H9 (cell line): ENCODE data around the gene ST13. TPM values are rescaled to one million over a fixed set of nuclear protein-coding genes. Genes with fewer than 3 reads are reported as not detected.
A peak's percentile ranks its signal among the peaks of the same experiment; 100 is the strongest.

ENCODE experiments used
- DNase-seq: peaks from one replicate; pipeline ENCODE4 v3.0.0-alpha.2; 2017
- H2AFZ ChIP-seq: one replicate; pipeline ENCODE4 v1.6.1; 2013; ENCODE audit warnings: mild to moderate bottlenecking, low read length, control low read depth, moderate library complexity
- H2AK5ac ChIP-seq: 2 replicates; pipeline ENCODE4 v1.6.1; 2013; ENCODE audit warnings: low read length, control low read depth, mixed read lengths; ENCODE audit not compliant: insufficient read length
- H2BK120ac ChIP-seq: one replicate; pipeline ENCODE4 v1.6.1; 2013; ENCODE audit warnings: low read depth, mild to moderate bottlenecking, low read length, control low read depth, inconsistent platforms; ENCODE audit not compliant: poor library complexity, severe bottlenecking
- H2BK12ac ChIP-seq: 2 replicates; pipeline ENCODE4 v1.6.1; 2013; ENCODE audit warnings: low read length, control low read depth, mixed read lengths, low read depth; ENCODE audit not compliant: insufficient read length
- H2BK15ac ChIP-seq: 2 replicates; pipeline ENCODE4 v1.6.1; 2013; ENCODE audit warnings: low read depth, low read length, control low read depth
- H2BK20ac ChIP-seq: one replicate; pipeline ENCODE4 v1.6.1; 2013; ENCODE audit warnings: low read depth, mild to moderate bottlenecking, low read length, control low read depth, inconsistent platforms; ENCODE audit not compliant: poor library complexity, severe bottlenecking
- H2BK5ac ChIP-seq: 2 replicates; pipeline ENCODE4 v1.6.1; 2013; ENCODE audit warnings: low read length, control low read depth, mixed read lengths; ENCODE audit not compliant: insufficient read length
- H3K14ac ChIP-seq: 2 replicates; pipeline ENCODE4 v1.6.1; 2013; ENCODE audit warnings: low read length, control low read depth; ENCODE audit not compliant: insufficient read depth
- H3K18ac ChIP-seq: 2 replicates; pipeline ENCODE4 v1.6.1; 2013; ENCODE audit warnings: low read depth, mild to moderate bottlenecking, mixed read lengths, low read length, control low read depth; ENCODE audit not compliant: insufficient read length
- H3K23ac ChIP-seq: 2 replicates; pipeline ENCODE4 v1.6.1; 2013; ENCODE audit warnings: low read length, control low read depth, mixed read lengths, low read depth; ENCODE audit not compliant: insufficient read length
- H3K23me2 ChIP-seq: 2 replicates; pipeline ENCODE4 v1.6.1; 2013; ENCODE audit warnings: low read depth, mild to moderate bottlenecking, mixed read lengths, low read length, control low read depth; ENCODE audit not compliant: insufficient read length, poor library complexity, severe bottlenecking
- H3K27ac ChIP-seq: 2 replicates; pipeline ENCODE4 v1.5.1; 2013; ENCODE audit warnings: low read length, control low read depth, mixed read lengths, low read depth; ENCODE audit not compliant: insufficient read length
- H3K27me3 ChIP-seq: 2 replicates; pipeline ENCODE4 v1.6.1; 2013; ENCODE audit warnings: low read length, control low read depth, inconsistent platforms; ENCODE audit not compliant: insufficient read depth
- H3K4ac ChIP-seq: 2 replicates; pipeline ENCODE4 v1.6.1; 2013; ENCODE audit warnings: low read depth, mild to moderate bottlenecking, control low read depth, inconsistent platforms, low read length, moderate library complexity
- H3K4me1 ChIP-seq: 2 replicates; pipeline ENCODE4 v1.6.1; 2013; ENCODE audit warnings: low read length, control low read depth, inconsistent platforms; ENCODE audit not compliant: insufficient read depth
- H3K4me2 ChIP-seq: 2 replicates; pipeline ENCODE4 v1.6.1; 2013; ENCODE audit warnings: low read length, control low read depth, mixed read lengths; ENCODE audit not compliant: insufficient read length, insufficient read depth
- H3K56ac ChIP-seq: 2 replicates; pipeline ENCODE4 v1.6.1; 2013; ENCODE audit warnings: low read depth, mild to moderate bottlenecking, mixed read lengths, low read length, control low read depth; ENCODE audit not compliant: insufficient read length
- H3K79me1 ChIP-seq: 2 replicates; pipeline ENCODE4 v1.6.1; 2013; ENCODE audit warnings: low read depth, mild to moderate bottlenecking, moderate library complexity, low read length, control low read depth, inconsistent platforms; ENCODE audit not compliant: insufficient read depth, poor library complexity, severe bottlenecking
- H3K79me2 ChIP-seq: 2 replicates; pipeline ENCODE4 v1.6.1; 2013; ENCODE audit warnings: low read length, control low read depth, inconsistent platforms; ENCODE audit not compliant: insufficient read depth
- H3K9ac ChIP-seq: 2 replicates; pipeline ENCODE4 v1.6.1; 2013; ENCODE audit warnings: low read length, control low read depth, mixed read lengths; ENCODE audit not compliant: insufficient read length; ENCODE audit errors: extremely low read depth
- H3K9me3 ChIP-seq: one replicate; pipeline ENCODE4 v1.6.1; 2013; ENCODE audit warnings: low read depth, low read length, inconsistent platforms; ENCODE audit not compliant: control insufficient read depth
- H3T11ph ChIP-seq: one replicate; pipeline ENCODE4 v1.6.1; 2013; ENCODE audit warnings: mild to moderate bottlenecking, low read length, control low read depth, inconsistent platforms
- H4K20me1 ChIP-seq: one replicate; pipeline ENCODE4 v1.6.1; 2013; ENCODE audit not compliant: control insufficient read depth, insufficient read length, insufficient read depth
- H4K5ac ChIP-seq: 2 replicates; pipeline ENCODE4 v1.6.1; 2013; ENCODE audit warnings: low read depth, mild to moderate bottlenecking, mixed read lengths, low read length, control low read depth; ENCODE audit not compliant: insufficient read length
- H4K8ac ChIP-seq: replicated peaks from 2 replicates; pipeline ENCODE4 v1.6.1; 2013; ENCODE audit warnings: low read length, control low read depth, mixed read lengths, low read depth; ENCODE audit not compliant: insufficient read length
- H4K91ac ChIP-seq: 2 replicates; pipeline ENCODE4 v1.6.1; 2013; ENCODE audit warnings: low read depth, mild to moderate bottlenecking, moderate library complexity, mixed read lengths, low read length, control low read depth; ENCODE audit not compliant: insufficient read length
- H3K27ac Mint-ChIP-seq, 3 experiments: 2 replicates in 2 of 3; 3 replicates in 1 of 3; pipeline ENCODE4 v1.8.0; 2020 to 2021; ENCODE audit warnings: mixed read lengths in 3 of 3, mild to moderate bottlenecking in 1 of 3, moderate library complexity in 1 of 3
- H3K27me3 Mint-ChIP-seq: 2 replicates; pipeline ENCODE4 v1.8.0; 2021; ENCODE audit warnings: low read depth, mild to moderate bottlenecking, moderate library complexity, mixed read lengths
- H3K36me3 Mint-ChIP-seq, 3 experiments: 2 replicates in 2 of 3; 3 replicates in 1 of 3; pipeline ENCODE4 v1.8.0; 2020 to 2021; ENCODE audit warnings: low read depth in 3 of 3, mixed read lengths in 3 of 3; ENCODE audit not compliant: insufficient read depth in 1 of 3
- H3K4me1 Mint-ChIP-seq, 2 experiments: 2 replicates each; pipeline ENCODE4 v1.8.0; 2020; ENCODE audit warnings: mixed read lengths in 2 of 2
- H3K4me3 Mint-ChIP-seq, 2 experiments: 2 replicates in 1 of 2; 3 replicates in 1 of 2; pipeline ENCODE4 v1.8.0; 2020 to 2021; ENCODE audit warnings: mild to moderate bottlenecking in 2 of 2, mixed read lengths in 2 of 2, moderate library complexity in 1 of 2
- H3K9me3 Mint-ChIP-seq, 2 experiments: 2 replicates in 1 of 2; 3 replicates in 1 of 2; pipeline ENCODE4 v1.8.0; 2020; ENCODE audit warnings: mild to moderate bottlenecking in 2 of 2, mixed read lengths in 2 of 2, moderate library complexity in 1 of 2
- CTCF ChIP-seq: fragments of 200-600 bp; sonication (generic); conservative IDR thresholded peaks from 3 replicates; pipeline ENCODE4 v1.8.0; 2021; ENCODE audit warnings: antibody characterized with exemption, mild to moderate bottlenecking
- total RNA-seq: library from RNA; stranded (reverse); gene quantifications from 2 replicates; pipeline ENCODE4 v1.2.1, GENCODE V29; 2021

ST13 gene
- total RNA-seq, 1 experiment from 2014 or later = 353 TPM

GRCh38 chr22:40813912-40814315 is 42.5 kb downstream of the ST13 start:
- Histone ChIP-seq H3K79me1 (peaks cover 11% of the 10 kb centered on the region), H4K5ac (no peak overlapping the region), H2BK15ac (no peak overlapping the region), H2BK12ac (no peak overlapping the region), H3K27me3 (no peaks in the 10 kb centered on the region), H2BK120ac (no peak overlapping the region), H4K20me1 (no peaks in the 10 kb centered on the region), H3K23me2 (peaks cover 3% of the 10 kb centered on the region), H3K14ac (no peak overlapping the region), H4K91ac (no peak overlapping the region), H2AK5ac (no peak overlapping the region), H3K4me1 (no peaks in the 10 kb centered on the region), H2BK20ac (no peak overlapping the region), H3K23ac (no peak overlapping the region), H3K18ac (no peak overlapping the region), H3K56ac (no peak overlapping the region), H3K27ac (no peak overlapping the region), H3K4me2 (no peak overlapping the region), H3K79me2 (peaks cover 13% of the 10 kb centered on the region; the same call in 1 of the 2 replicates), H4K8ac (no peak overlapping the region), H2AFZ (no peak overlapping the region), H3K4ac (no peak overlapping the region), H2BK5ac (no peak overlapping the region), H3T11ph (no peak overlapping the region), H3K9ac (no peak overlapping the region), H3K9me3 (no peaks in the 10 kb centered on the region)
- Mint-ChIP-seq H3K9me3 (no peaks in the 10 kb centered on the region), H3K36me3 (peaks cover 0 to 15% (median 9%) of the 10 kb centered on the region in 3 experiments; a peak in 5 of 7 replicates), H3K4me1 (peaks cover 12 to 15% of the 10 kb centered on the region in 2 experiments), H3K27me3 (no peaks in the 10 kb centered on the region; the same call in 1 of the 2 replicates), H3K27ac (peak overlapping the region in 1 of 3 experiments; percentile 16; a peak in 1 of 7 replicates), H3K4me3 (no peak overlapping the region)
- no peak for DNase-seq
- TF ChIP-seq CTCF = no peak
